Measurements from ENCODE around the gene ZNF598.

The ZNF598 gene

GRCh38 chr16:2046893-2047329 is 37.3 kb upstream of the ZNF598 start:
- Histone ChIP-seq H3K4me3 (ENCODE audit: low read depth in 1 of 2, low read length in 2 of 2) (peak overlapping the region; percentile 63 to 96), H3K4me1 (ENCODE audit: insufficient read depth, low read length) (peaks cover 26% of the 10 kb centered on the region), H3K9me3 (ENCODE audit: low read length) (no peaks in the 10 kb centered on the region), H3K36me3 (ENCODE audit: insufficient read depth, low read length) (peaks cover 19% of the 10 kb centered on the region), H3K27ac (ENCODE audit: low read depth, low read length) (peak overlapping the region; percentile 65), H3K27me3 (ENCODE audit: control insufficient read depth in 1 of 2, insufficient read depth in 2 of 2, low read length in 2 of 2) (no peaks in the 10 kb centered on the region), H3K9ac (ENCODE audit: low read length) (no peak overlapping the region)

GRCh38 chr16:2045965-2046892 is 36.6 kb upstream of the ZNF598 start:
- H3K9ac ChIP-seq (ENCODE audit: low read length), result no peak overlapping the region
- H3K4me1 ChIP-seq (ENCODE audit: insufficient read depth, low read length), result peaks cover 26% of the 10 kb centered on the region

DNA sequence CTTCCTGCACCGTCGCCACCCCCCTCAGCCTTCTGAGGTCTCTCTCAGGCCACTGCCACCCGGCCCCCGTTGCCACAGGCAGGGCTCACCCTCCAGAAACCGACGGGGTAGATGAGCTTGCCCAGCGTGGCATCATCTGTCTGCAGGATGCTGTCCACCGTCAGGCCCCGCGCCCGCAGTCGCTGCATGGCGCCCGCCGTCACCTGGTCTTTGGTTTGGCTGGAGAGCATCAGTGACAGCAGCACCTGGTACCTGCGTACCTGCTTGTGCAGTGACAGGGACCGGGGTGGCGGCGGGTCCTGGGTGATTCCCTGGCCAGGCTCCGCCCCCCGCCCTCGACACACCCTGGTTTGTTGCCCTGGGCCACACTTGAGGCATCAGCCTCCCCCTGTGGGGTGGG is 34.9 kb upstream of the ZNF598 start:
- H3K4me1 ChIP-seq (ENCODE audit: insufficient read depth, low read length), result peaks cover 35% of the 10 kb centered on the region
- H3K36me3 ChIP-seq (ENCODE audit: insufficient read depth, low read length), result no peaks in the 10 kb centered on the region
- no peaks in the 10 kb centered on the region for H3K27me3 ChIP-seq (ENCODE audit: control insufficient read depth in 1 of 2, insufficient read depth in 2 of 2, low read length in 2 of 2)
- no peak overlapping the region for H3K9ac ChIP-seq (ENCODE audit: low read length)
- H3K27ac ChIP-seq (ENCODE audit: low read depth, low read length), result no peak overlapping the region
- H3K9me3 ChIP-seq (ENCODE audit: low read length), result no peaks in the 10 kb centered on the region
- no peak overlapping the region for H3K4me3 ChIP-seq (ENCODE audit: low read depth in 1 of 2, low read length in 2 of 2)

More at GRCh38 chr16:2045965-2046892, 36.6 kb upstream of the ZNF598 start:
- Histone ChIP-seq H3K36me3 (ENCODE audit: insufficient read depth, low read length) (peaks cover 12% of the 10 kb centered on the region), H3K4me3 (ENCODE audit: low read depth in 1 of 2, low read length in 2 of 2) (no peak overlapping the region), H3K27ac (ENCODE audit: low read depth, low read length) (no peak overlapping the region), H3K9me3 (ENCODE audit: low read length) (no peaks in the 10 kb centered on the region), H3K27me3 (ENCODE audit: control insufficient read depth in 1 of 2, insufficient read depth in 2 of 2, low read length in 2 of 2) (no peaks in the 10 kb centered on the region)

- Histone ChIP-seq H3K4me1 (ENCODE audit: insufficient read depth, low read length) (peaks cover 41% of the 10 kb centered on the region), H3K9ac (ENCODE audit: low read length) (no peak overlapping the region), H3K27me3 (ENCODE audit: control insufficient read depth in 1 of 2, insufficient read depth in 2 of 2, low read length in 2 of 2) (no peaks in the 10 kb centered on the region), H3K36me3 (ENCODE audit: insufficient read depth, low read length) (no peaks in the 10 kb centered on the region), H3K9me3 (ENCODE audit: low read length) (no peaks in the 10 kb centered on the region), H3K27ac (ENCODE audit: low read depth, low read length) (no peak overlapping the region), H3K4me3 (ENCODE audit: low read depth in 1 of 2, low read length in 2 of 2) (no peak overlapping the region)
Observed at GRCh38 chr16:2043667-2044451, 34.2 kb upstream of the ZNF598 start.

GRCh38 chr16:2042986-2043666 is 33.5 kb upstream of the ZNF598 start:
- Histone ChIP-seq H3K36me3 (ENCODE audit: insufficient read depth, low read length) (no peaks in the 10 kb centered on the region), H3K4me1 (ENCODE audit: insufficient read depth, low read length) (peaks cover 40% of the 10 kb centered on the region), H3K9me3 (ENCODE audit: low read length) (no peaks in the 10 kb centered on the region), H3K27me3 (ENCODE audit: control insufficient read depth in 1 of 2, insufficient read depth in 2 of 2, low read length in 2 of 2) (no peaks in the 10 kb centered on the region), H3K9ac (ENCODE audit: low read length) (no peak overlapping the region), H3K27ac (ENCODE audit: low read depth, low read length) (no peak overlapping the region), H3K4me3 (ENCODE audit: low read depth in 1 of 2, low read length in 2 of 2) (no peak overlapping the region)

DNA sequence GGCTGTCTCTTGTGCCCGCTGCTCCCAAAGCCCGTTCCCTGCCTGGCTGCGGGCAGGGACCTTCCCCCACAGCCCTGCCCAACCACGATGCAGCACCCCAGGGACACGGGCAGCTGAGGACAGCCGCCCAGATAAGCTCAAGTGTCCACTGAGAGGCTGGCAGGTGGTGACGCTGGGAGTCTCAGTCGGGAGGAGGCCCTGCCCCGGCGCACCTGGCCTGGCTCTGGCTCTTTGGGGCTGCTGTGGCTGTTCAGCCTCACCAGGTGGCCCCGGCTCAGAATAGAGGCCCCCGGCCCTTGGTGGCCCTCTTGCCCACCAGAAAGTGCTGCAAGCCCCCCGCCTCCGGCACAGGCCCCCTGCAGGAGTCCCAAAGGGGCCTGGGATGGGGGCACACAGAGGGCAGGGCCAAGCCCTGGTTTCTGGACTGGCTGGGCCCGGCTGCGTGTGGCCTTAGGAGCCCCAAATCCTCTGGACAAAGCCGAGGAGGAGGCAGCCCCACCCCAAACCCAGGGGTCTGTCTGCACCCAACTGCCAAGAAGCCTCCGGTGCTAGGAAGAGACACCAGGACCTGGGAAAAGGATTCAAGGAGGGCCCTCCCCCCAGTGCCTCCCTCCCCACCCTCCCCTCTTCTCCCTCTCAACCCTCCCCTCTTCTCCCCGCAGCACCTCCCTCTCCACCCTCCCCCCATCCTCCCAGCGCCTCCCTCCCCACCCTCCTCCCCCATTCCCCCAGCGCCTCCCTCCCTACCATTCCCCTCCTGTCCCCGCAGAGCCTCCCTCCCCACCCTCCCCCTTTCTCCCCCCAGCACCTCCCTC is 32.8 kb upstream of the ZNF598 start:
- no peak overlapping the region for H3K4me3 ChIP-seq (ENCODE audit: low read depth in 1 of 2, low read length in 2 of 2)

GRCh38 chr16:2040787-2041522 is 31.3 kb upstream of the ZNF598 start:
- Histone ChIP-seq H3K9me3 (ENCODE audit: low read length) (no peaks in the 10 kb centered on the region), H3K4me3 (ENCODE audit: low read depth in 1 of 2, low read length in 2 of 2) (no peak overlapping the region), H3K9ac (ENCODE audit: low read length) (no peak overlapping the region), H3K27me3 (ENCODE audit: control insufficient read depth in 1 of 2, insufficient read depth in 2 of 2, low read length in 2 of 2) (no peaks in the 10 kb centered on the region), H3K36me3 (ENCODE audit: insufficient read depth, low read length) (no peaks in the 10 kb centered on the region), H3K27ac (ENCODE audit: low read depth, low read length) (no peak overlapping the region), H3K4me1 (ENCODE audit: insufficient read depth, low read length) (peaks cover 47% of the 10 kb centered on the region)

More for the DNA sequence above, 32.8 kb upstream of the ZNF598 start:
- H3K27ac ChIP-seq (ENCODE audit: low read depth, low read length), result no peak overlapping the region
- no peaks in the 10 kb centered on the region for H3K9me3 ChIP-seq (ENCODE audit: low read length)
- no peak overlapping the region for H3K9ac ChIP-seq (ENCODE audit: low read length)
- no peaks in the 10 kb centered on the region for H3K27me3 ChIP-seq (ENCODE audit: control insufficient read depth in 1 of 2, insufficient read depth in 2 of 2, low read length in 2 of 2)
- H3K36me3 ChIP-seq (ENCODE audit: insufficient read depth, low read length), result no peaks in the 10 kb centered on the region
- peaks cover 46% of the 10 kb centered on the region for H3K4me1 ChIP-seq (ENCODE audit: insufficient read depth, low read length)

DNA sequence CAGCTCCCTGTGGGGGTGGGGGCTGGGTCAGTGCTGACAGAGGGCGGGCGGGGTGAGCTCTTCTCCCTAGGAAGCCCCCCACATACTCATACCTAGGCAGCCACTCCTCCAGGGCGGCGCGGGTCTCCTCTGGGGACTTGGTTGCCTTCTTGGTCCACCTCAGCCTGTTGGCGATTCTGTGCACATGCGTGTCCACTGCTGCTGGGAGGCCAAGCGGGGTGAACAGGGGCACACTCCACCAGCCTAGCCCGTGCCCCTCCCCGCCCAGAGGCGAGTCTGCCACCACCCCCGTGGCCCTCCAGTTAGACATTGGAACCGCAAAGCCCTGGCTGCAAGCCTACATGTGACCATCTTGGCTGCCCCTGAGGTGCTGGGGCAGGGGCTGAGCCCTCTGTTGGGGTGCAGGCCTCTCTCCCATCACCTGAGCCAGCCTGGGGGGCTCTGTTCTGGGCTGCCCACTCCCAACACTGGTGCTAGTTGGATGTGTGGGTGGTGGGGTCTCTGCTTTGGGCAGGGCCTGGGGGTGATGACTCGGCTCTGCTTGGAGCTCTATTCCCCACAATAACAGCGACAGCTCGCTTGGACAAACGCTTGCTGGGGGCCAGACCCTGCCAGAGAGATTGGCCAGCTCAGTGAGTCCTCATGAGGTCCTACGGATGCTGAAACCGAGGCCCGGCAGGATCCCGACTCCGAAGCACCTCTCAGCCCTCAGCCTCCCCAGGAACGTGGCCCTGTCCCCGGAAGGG is 30.6 kb upstream of the ZNF598 start:
- H3K4me3 ChIP-seq (ENCODE audit: low read depth in 1 of 2, low read length in 2 of 2), result no peak overlapping the region
- H3K9ac ChIP-seq (ENCODE audit: low read length), result no peak overlapping the region
- H3K9me3 ChIP-seq (ENCODE audit: low read length), result no peaks in the 10 kb centered on the region
- H3K27ac ChIP-seq (ENCODE audit: low read depth, low read length), result no peak overlapping the region
- no peaks in the 10 kb centered on the region for H3K27me3 ChIP-seq (ENCODE audit: control insufficient read depth in 1 of 2, insufficient read depth in 2 of 2, low read length in 2 of 2)
- no peaks in the 10 kb centered on the region for H3K36me3 ChIP-seq (ENCODE audit: insufficient read depth, low read length)
- H3K4me1 ChIP-seq (ENCODE audit: insufficient read depth, low read length), result peaks cover 51% of the 10 kb centered on the region

- Histone ChIP-seq H3K27me3 (ENCODE audit: control insufficient read depth in 1 of 2, insufficient read depth in 2 of 2, low read length in 2 of 2) (no peaks in the 10 kb centered on the region), H3K4me1 (ENCODE audit: insufficient read depth, low read length) (peaks cover 57% of the 10 kb centered on the region), H3K9ac (ENCODE audit: low read length) (peak overlapping the region; percentile 33), H3K4me3 (ENCODE audit: low read depth in 1 of 2, low read length in 2 of 2) (no peak overlapping the region), H3K27ac (ENCODE audit: low read depth, low read length) (peak overlapping the region; percentile 0), H3K9me3 (ENCODE audit: low read length) (no peaks in the 10 kb centered on the region), H3K36me3 (ENCODE audit: insufficient read depth, low read length) (no peaks in the 10 kb centered on the region)
Observed at GRCh38 chr16:2039274-2040031, 29.8 kb upstream of the ZNF598 start.
